ENCODE measurements around the gene RHBDL3. TPM values are rescaled to one million over a fixed set of nuclear protein-coding genes. Genes with fewer than 3 reads are reported as not detected.

RHBDL3 gene
- total and polyA plus RNA-seq, 2 of the 8 experiments (the other 6 are each of a cell fraction or from before 2014, with no cell fraction given) = 9.6 to 12.2 TPM

- Histone ChIP-seq H3K23ac (ENCODE audit: insufficient read length) (no peak overlapping the region), H2AFZ (ENCODE audit: low read length) (no peak overlapping the region), H2AK5ac (ENCODE audit: low read depth, low read length) (no peak overlapping the region), H3K9me3 (ENCODE audit: insufficient read depth in 2 of 2, low read depth in 1 of 2, low read length in 1 of 2) (no peaks in the 10 kb centered on the region), H3K79me1 (ENCODE audit: low read depth, low read length) (no peaks in the 10 kb centered on the region), H4K91ac (replicated peaks; ENCODE audit: insufficient read length, low read length) (no peak overlapping the region), H3K27me3 (replicated peaks in 1 of 4; ENCODE audit: control insufficient read depth in 3 of 4, extremely low read depth in 1 of 4, insufficient read depth in 3 of 4, low read length in 3 of 4) (no peaks in the 10 kb centered on the region), H2BK5ac (ENCODE audit: low read depth, low read length) (no peak overlapping the region), H3K79me2 (ENCODE audit: control insufficient read depth in 1 of 2, insufficient read depth in 2 of 2, low read length in 2 of 2) (no peaks in the 10 kb centered on the region), H3K56ac (replicated peaks; ENCODE audit: insufficient read length, low read depth, low read length) (no peak overlapping the region), H2BK20ac (ENCODE audit: low read length) (no peak overlapping the region), H4K20me1 (replicated peaks in 1 of 2; ENCODE audit: control insufficient read depth in 1 of 2, insufficient read depth in 2 of 2, low read length in 2 of 2) (no peaks in the 10 kb centered on the region), H3K4me3 (ENCODE audit: extremely low read depth in 1 of 4, insufficient read depth in 2 of 4, low read depth in 3 of 4, low read length in 4 of 4) (no peak overlapping the region), H2BK15ac (ENCODE audit: low read length) (no peak overlapping the region), H3K4ac (replicated peaks; ENCODE audit: insufficient read length, low read depth, low read length) (no peak overlapping the region), H3K36me3 (ENCODE audit: control insufficient read depth in 2 of 4, insufficient read depth in 4 of 4, low read length in 3 of 4) (peaks cover 0 to 5% (median 0%) of the 10 kb centered on the region in 4 experiments; a peak in 1 of 8 replicates), H4K5ac (ENCODE audit: insufficient read length, low read depth, low read length) (no peak overlapping the region), H3K27ac (ENCODE audit: low read depth, low read length) (no peak overlapping the region), H2BK120ac (replicated peaks; ENCODE audit: low read depth, low read length) (no peak overlapping the region), H3K18ac (ENCODE audit: extremely low read depth, low read length) (no peak overlapping the region), H3K14ac (ENCODE audit: insufficient read length) (no peak overlapping the region), H3K4me1 (replicated peaks in 1 of 4; ENCODE audit: control insufficient read depth in 3 of 4, insufficient read depth in 4 of 4, low read length in 3 of 4) (peaks cover 0 to 15% (median 10%) of the 10 kb centered on the region in 4 experiments; a peak in 6 of 7 replicates), H3K9ac (replicated peaks in 1 of 4; ENCODE audit: extremely low read depth in 1 of 4, low read depth in 3 of 4, low read length in 3 of 4) (no peak overlapping the region), H4K8ac (ENCODE audit: extremely low read depth, insufficient read depth, low read length) (no peak overlapping the region), H2BK12ac (ENCODE audit: low read depth, low read length) (no peak overlapping the region), H3K4me2 (ENCODE audit: insufficient read depth in 1 of 2, low read depth in 2 of 2, low read length in 2 of 2) (no peak overlapping the region), H3K23me2 (ENCODE audit: low read depth, low read length) (no peaks in the 10 kb centered on the region)
- peak; percentile 47 to 98 for DNase-seq (ENCODE audit: low read depth in 1 of 2, low spot score in 2 of 2)
- peak; percentile 60 for FAIRE-seq
- peak; percentile 98 for TF ChIP-seq RAD21 (IDR thresholded peaks at IDR 0.05 in 1 of 2, conservative IDR thresholded peaks at IDR 0.05 in 1 of 2; ENCODE audit: low read depth in 2 of 2, low read length in 2 of 2)
- no peak for TF ChIP-seq PHF8 (conservative IDR thresholded peaks at IDR 0.05; ENCODE audit: low read depth, low read length)
- peak in 1 of 2 experiments; percentile 94; a peak in 1 of 3 replicates for TF ChIP-seq EP300 (IDR thresholded peaks at IDR 0.05; ENCODE audit: borderline replicate concordance in 1 of 2, low read depth in 2 of 2, low read length in 2 of 2)
- no peak for TF ChIP-seq TBP (IDR thresholded peaks at IDR 0.05; ENCODE audit: low read depth, low read length)
- no peak for TF ChIP-seq CBX8 (IDR thresholded peaks at IDR 0.05; ENCODE audit: borderline replicate concordance, low read depth, low read length)
- TF ChIP-seq BRCA1 (IDR thresholded peaks at IDR 0.05; ENCODE audit: low read depth, low read length) = no peak
- no peak for TF ChIP-seq TCF12 (IDR thresholded peaks at IDR 0.05; ENCODE audit: low read depth, low read length)
- TF ChIP-seq GABPA (IDR thresholded peaks at IDR 0.05; ENCODE audit: borderline replicate concordance, insufficient read depth, low read length) = peak; percentile 56; the same call in 1 of the 2 replicates
- TF ChIP-seq MAX (IDR thresholded peaks at IDR 0.05) = 0 out of 2 replicates have a peak, but pooled peaks have one; percentile 15
- peak; percentile 96 to 99 (median 99) for TF ChIP-seq CTCF (IDR thresholded peaks at IDR 0.05; ENCODE audit: control extremely low read depth in 1 of 3, insufficient read depth in 1 of 3, low read depth in 1 of 3, low read length in 3 of 3)
- POLR2A ChIA-PET (ENCODE audit: partially characterized antibody) = interaction anchor here (0.8 kb wide), 1 partner anchor 29 kb away, joined by 3 read pairs; no protein-coding TSS in a partner anchor
- 19% methylated on average over 5 of the region's 5 CpGs; no CpG with 5 or more reads in 1 of the 2 experiments for WGBS, 2 experiments (ENCODE audit: extremely low coverage in 1 of 2, insufficient coverage in 1 of 2, insufficient read length in 1 of 2, insufficient replicate concordance in 2 of 2, low coverage in 1 of 2, low lambda C conversion rate in 2 of 2, missing lambda C conversion rate in 1 of 2)
- CTCF ChIA-PET (ENCODE audit: partially characterized antibody) = interaction anchor here (0.6 to 13.3 kb wide), 33 partner anchors 9 to 405 kb away, joined by 3 to 170 read pairs (median 5); partner anchors contain the start of genes PSMD11, RHBDL3 and ZNF207
These were observed 53.9 kb downstream of the RHBDL3 start for GRCh38 chr17:32319548-32319905.
